Smooth muscle cell (in vitro differentiated cells): ENCODE data around the gene NINJ2. TPM values are rescaled to one million over a fixed set of nuclear protein-coding genes. Genes with fewer than 3 reads are reported as not detected.

Experiments
- DNase-seq: peaks from one replicate; lab custom pipeline; 2025; ENCODE audit not compliant: unreplicated experiment; lab: John Stamatoyannopoulos, UW
- H2AFZ ChIP-seq: fragments of 200-600 bp; sonication (generic); 2 replicates; pipeline ENCODE4 v1.6.0; 2016; ENCODE audit warnings: antibody characterized with exemption, low read depth, mild to moderate bottlenecking
- H3F3A ChIP-seq: fragments of 200-600 bp; sonication (generic); 2 replicates; pipeline ENCODE4 v1.6.0; 2017; ENCODE audit warnings: antibody characterized with exemption, low read depth
- H3K27ac ChIP-seq: fragments of 200-600 bp; sonication (generic); 2 replicates; pipeline ENCODE4 v1.5.1; 2016; ENCODE audit warnings: low read depth, mild to moderate bottlenecking
- H3K27me3 ChIP-seq: fragments of 200-600 bp; sonication (generic); 2 replicates; pipeline ENCODE4 v1.6.1; 2016; ENCODE audit warnings: low read depth, mild to moderate bottlenecking
- H3K36me3 ChIP-seq: fragments of 200-600 bp; sonication (generic); 2 replicates; pipeline ENCODE4 v1.5.1; 2016; ENCODE audit warnings: low read depth
- H3K4me1 ChIP-seq: fragments of 200-600 bp; sonication (generic); 2 replicates; pipeline ENCODE4 v1.5.1; 2016; ENCODE audit warnings: low read depth
- H3K4me2 ChIP-seq: fragments of 200-600 bp; sonication (generic); 2 replicates; pipeline ENCODE4 v1.6.0; 2016; ENCODE audit warnings: mild to moderate bottlenecking
- H3K4me3 ChIP-seq: fragments of 200-600 bp; sonication (generic); 2 replicates; pipeline ENCODE4 v1.5.1; 2016; ENCODE audit warnings: mild to moderate bottlenecking
- H3K79me2 ChIP-seq: fragments of 200-600 bp; sonication (generic); 2 replicates; pipeline ENCODE4 v1.6.0; 2016; ENCODE audit warnings: low read depth, mild to moderate bottlenecking
- H3K9ac ChIP-seq: fragments of 200-600 bp; sonication (generic); 2 replicates; pipeline ENCODE4 v1.6.0; 2016; ENCODE audit warnings: low read depth
- H3K9me3 ChIP-seq: fragments of 200-600 bp; sonication (generic); replicated peaks from 2 replicates; pipeline ENCODE4 v1.5.1; 2016; ENCODE audit warnings: low read depth
- H4K20me1 ChIP-seq: fragments of 200-600 bp; sonication (generic); 2 replicates; pipeline ENCODE4 v1.6.0; 2016; ENCODE audit warnings: low read depth
- WGBS: methylation state at CpG from one replicate; pipeline ENCODE4 v1.1.7; 2016; ENCODE audit warnings: low lambda C conversion rate; 5-methylcytosine and 5-hydroxymethylcytosine counted together
- polyA plus RNA-seq: library from polyadenylated mRNA; unstranded; fragments of >200 nt; fragmentation: Nextera tagmentation; extraction: Ambion mirVana; gene quantifications from 2 replicates; pipeline ENCODE4 v1.2.1, GENCODE V29; 2016
- total RNA-seq: library from RNA; depleted of rRNA; stranded (reverse); fragments of >200 nt; gene quantifications from 2 replicates; pipeline ENCODE4 v1.2.3, GENCODE V29; 2014
- TF ChIP-seq, protein P1 (sequence below): fragments of 200-600 bp; sonication (generic); IDR thresholded peaks from 2 replicates; pipeline ENCODE4 v1.5.1; 2017; ENCODE audit warnings: borderline replicate concordance, mild to moderate bottlenecking, antibody characterized with exemption; ENCODE audit not compliant: insufficient read depth, poor library complexity, severe bottlenecking

Gene NINJ2
- total and polyA plus RNA-seq, 2 experiments from 2014 or later, result 4.2 to 12.1 TPM

DNA sequence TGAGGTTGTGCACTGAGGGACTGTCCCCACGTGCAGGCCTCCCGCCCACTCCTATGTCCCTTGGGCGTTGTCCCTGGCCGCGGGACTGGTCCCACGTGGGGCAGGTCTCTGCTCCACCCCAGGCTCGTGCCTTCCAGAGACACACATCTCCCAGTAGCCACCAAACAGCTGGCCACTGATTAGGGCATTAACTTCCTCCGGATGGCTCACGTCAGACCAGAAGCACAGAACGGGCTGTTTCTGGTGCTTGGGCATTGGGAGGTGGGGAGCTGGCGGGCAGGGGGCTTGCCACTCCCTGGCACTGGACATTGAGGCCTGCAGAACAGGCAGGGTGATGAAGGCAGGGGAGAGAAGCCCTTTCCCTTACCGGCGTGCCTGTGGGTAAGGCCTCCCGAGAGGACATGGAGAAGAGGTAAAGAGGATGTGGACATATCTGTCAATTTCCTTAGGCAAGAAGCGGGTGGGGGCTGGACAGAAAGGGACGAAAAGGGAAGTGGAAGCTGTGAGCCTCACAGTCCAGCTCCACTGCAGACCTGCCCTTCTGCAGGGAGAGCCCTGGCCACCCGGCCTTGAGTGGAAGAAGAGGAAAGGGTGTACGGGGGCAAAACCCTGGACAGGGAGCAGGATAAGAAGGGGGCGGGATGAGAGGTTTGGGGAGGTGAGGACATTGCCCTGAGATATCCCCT is 101.2 kb downstream of the NINJ2 start:
- TF ChIP-seq, protein P1, sequence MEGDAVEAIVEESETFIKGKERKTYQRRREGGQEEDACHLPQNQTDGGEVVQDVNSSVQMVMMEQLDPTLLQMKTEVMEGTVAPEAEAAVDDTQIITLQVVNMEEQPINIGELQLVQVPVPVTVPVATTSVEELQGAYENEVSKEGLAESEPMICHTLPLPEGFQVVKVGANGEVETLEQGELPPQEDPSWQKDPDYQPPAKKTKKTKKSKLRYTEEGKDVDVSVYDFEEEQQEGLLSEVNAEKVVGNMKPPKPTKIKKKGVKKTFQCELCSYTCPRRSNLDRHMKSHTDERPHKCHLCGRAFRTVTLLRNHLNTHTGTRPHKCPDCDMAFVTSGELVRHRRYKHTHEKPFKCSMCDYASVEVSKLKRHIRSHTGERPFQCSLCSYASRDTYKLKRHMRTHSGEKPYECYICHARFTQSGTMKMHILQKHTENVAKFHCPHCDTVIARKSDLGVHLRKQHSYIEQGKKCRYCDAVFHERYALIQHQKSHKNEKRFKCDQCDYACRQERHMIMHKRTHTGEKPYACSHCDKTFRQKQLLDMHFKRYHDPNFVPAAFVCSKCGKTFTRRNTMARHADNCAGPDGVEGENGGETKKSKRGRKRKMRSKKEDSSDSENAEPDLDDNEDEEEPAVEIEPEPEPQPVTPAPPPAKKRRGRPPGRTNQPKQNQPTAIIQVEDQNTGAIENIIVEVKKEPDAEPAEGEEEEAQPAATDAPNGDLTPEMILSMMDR, result no peak
- H3K27me3 ChIP-seq, result no peaks in the 10 kb centered on the region

DNA sequence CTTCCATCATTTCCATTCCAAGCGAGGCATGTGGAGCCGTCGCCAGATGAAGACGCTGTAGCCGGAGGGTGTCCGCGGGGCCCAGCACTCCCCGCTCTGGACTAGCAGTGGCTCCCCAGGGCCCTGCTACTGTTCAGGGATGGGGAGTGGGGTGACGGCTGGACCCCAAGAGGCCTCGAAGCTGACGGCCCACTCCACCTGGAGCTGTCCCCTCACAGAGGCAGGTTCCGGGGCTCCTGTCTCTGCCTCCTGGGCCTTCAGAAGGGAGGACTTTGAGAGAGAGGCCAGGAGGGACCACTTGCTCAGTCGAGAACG is 101.9 kb downstream of the NINJ2 start:
- Histone ChIP-seq H3K4me2 (no peak overlapping the region), H3K79me2 (no peaks in the 10 kb centered on the region), H3K4me3 (no peak overlapping the region), H3K27me3 (no peaks in the 10 kb centered on the region), H2AFZ (no peak overlapping the region), H3K27ac (no peak overlapping the region), H3K9ac (no peak overlapping the region), H3K9me3 (no peaks in the 10 kb centered on the region), H3K4me1 (no peaks in the 10 kb centered on the region), H3F3A (no peaks in the 10 kb centered on the region), H4K20me1 (no peaks in the 10 kb centered on the region), H3K36me3 (no peaks in the 10 kb centered on the region)
- DNase-seq, result no peak
- TF ChIP-seq, protein P1, result no peak
- 91% methylated on average over 14 of the region's 14 CpGs for WGBS

More for the DNA sequence above, 101.2 kb downstream of the NINJ2 start:
- no peak for DNase-seq
- Histone ChIP-seq H3K4me3 (no peak overlapping the region), H3K9ac (no peak overlapping the region), H2AFZ (no peak overlapping the region), H3K4me2 (no peak overlapping the region), H3K36me3 (no peaks in the 10 kb centered on the region), H3F3A (no peaks in the 10 kb centered on the region), H3K79me2 (no peaks in the 10 kb centered on the region), H3K27ac (no peak overlapping the region), H3K4me1 (no peaks in the 10 kb centered on the region), H3K9me3 (no peaks in the 10 kb centered on the region), H4K20me1 (no peaks in the 10 kb centered on the region)
- 81% methylated on average over 19 of the region's 19 CpGs for WGBS

DNA sequence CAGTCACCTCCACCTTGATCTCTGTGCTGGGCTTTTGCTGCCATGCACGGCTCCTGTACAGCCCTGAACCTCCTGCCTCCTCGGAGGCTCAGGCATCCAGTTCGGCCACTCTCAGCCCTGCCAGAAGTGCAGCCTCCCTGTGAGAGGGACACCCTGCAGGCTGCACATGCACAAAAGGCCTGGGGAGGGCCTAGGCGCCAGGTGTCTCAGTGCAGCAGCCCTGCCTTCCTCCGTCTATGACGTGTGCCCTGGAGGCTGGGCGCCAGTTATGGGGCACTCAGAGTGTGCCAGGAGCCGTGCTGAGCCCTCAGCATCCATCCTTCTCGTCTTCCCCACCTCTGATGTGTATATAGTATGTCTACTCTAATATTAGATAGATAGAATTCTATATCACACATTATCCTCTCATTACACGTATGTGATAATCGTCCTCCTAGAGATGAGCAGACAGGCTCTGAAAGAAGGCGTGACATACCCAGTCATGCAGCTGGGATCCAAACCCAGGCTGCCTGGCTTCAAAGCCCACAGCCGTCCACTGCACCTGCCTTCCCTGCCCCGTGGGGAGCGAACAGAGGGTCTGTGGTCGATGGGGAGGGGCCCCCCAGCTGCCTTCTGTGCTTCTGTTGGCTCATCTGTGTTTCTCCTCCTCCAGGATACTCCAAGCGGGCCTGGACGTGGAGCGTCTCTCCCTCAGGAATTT is 102.4 kb downstream of the NINJ2 start:
- H3K4me2 ChIP-seq, result no peak overlapping the region
- 93% methylated on average over 19 of the region's 19 CpGs for WGBS
- no peaks in the 10 kb centered on the region for H3F3A ChIP-seq
- H3K9ac ChIP-seq, result no peak overlapping the region
- no peaks in the 10 kb centered on the region for H4K20me1 ChIP-seq
- H3K27me3 ChIP-seq, result no peaks in the 10 kb centered on the region
- no peak for DNase-seq
- H3K79me2 ChIP-seq, result no peaks in the 10 kb centered on the region
- no peak overlapping the region for H2AFZ ChIP-seq
- no peaks in the 10 kb centered on the region for H3K36me3 ChIP-seq
- no peak overlapping the region for H3K27ac ChIP-seq
- H3K9me3 ChIP-seq, result no peaks in the 10 kb centered on the region
- H3K4me3 ChIP-seq, result no peak overlapping the region
- no peaks in the 10 kb centered on the region for H3K4me1 ChIP-seq
- TF ChIP-seq, protein P1, result no peak

DNA sequence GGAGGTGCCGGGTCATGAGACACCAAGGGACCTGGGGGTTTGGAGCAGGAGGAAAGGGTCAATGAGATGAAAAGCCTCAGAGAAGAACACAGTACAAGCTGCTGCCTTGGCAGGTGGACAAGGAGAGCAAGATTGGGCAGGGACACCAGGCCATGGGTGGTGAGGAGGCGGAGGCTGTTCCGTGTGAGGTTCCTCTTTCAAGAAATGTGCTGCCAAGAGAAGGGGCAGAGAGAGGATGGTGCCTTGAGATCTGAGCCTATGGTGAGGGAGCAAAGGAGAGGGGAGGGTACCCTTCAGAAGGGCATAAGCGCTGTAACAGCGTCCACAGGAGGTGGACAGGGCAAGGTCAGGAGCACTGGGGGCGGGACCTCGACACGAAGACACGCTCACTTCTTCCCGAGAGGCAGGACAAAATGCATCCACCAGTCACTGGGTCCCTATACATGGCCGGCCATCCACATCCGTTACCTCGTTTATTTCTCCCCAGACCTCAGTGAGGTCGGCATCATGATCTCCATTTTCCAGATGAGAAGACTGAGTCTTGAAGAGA is 103.3 kb downstream of the NINJ2 start:
- Histone ChIP-seq H3F3A (no peaks in the 10 kb centered on the region), H2AFZ (no peak overlapping the region), H3K9me3 (no peaks in the 10 kb centered on the region), H3K36me3 (no peaks in the 10 kb centered on the region), H4K20me1 (no peaks in the 10 kb centered on the region), H3K79me2 (no peaks in the 10 kb centered on the region), H3K4me3 (no peak overlapping the region), H3K4me2 (no peak overlapping the region), H3K4me1 (no peaks in the 10 kb centered on the region), H3K27ac (no peak overlapping the region), H3K9ac (no peak overlapping the region), H3K27me3 (no peaks in the 10 kb centered on the region)
- TF ChIP-seq, protein P1, result no peak
- 97% methylated on average over 14 of the region's 14 CpGs for WGBS
- DNase-seq, result no peak
